K562 (cell line): ENCODE measurements around the gene ERBB4. TPM values are rescaled to one million over a fixed set of nuclear protein-coding genes. Genes with fewer than 3 reads are reported as not detected.

Experiments
- ATAC-seq: fragments of 200-7000 bp; cut with Tn5 transposase; 3 replicates; pipeline ENCODE4 v1.9.1; 2020; ENCODE audit warnings: moderate library complexity
- BruUV-seq: library from RNA; stranded (reverse); fragments of 400-500 nt; replicated peaks from 2 replicates; lab custom pipeline; 2021; lab: Mats Ljungman, UMichigan
- CTCF ChIA-PET: fragments of 300-600 bp; formaldehyde crosslinking; extraction: SDS; loops from one replicate; lab custom pipeline; 2021; ENCODE audit warnings: low intra/inter-chr PET ratio; lab: Yijun Ruan, JAX
- POLR2A ChIA-PET: fragments of 300-600, 350-650 bp; sonication (Branson Sonifier 250); formaldehyde crosslinking; extraction: SDS; loops from one replicate; lab custom pipeline; 2021; ENCODE audit warnings: antibody characterized with exemption, inconsistent platforms; lab: Yijun Ruan, JAX
- DNase-seq, 4 experiments: peaks; one replicate each; pipeline versions ENCODE4 v3.0.0 to v3.0.0-alpha.2; 2011 to 2018; ENCODE audit warnings: low spot score in 3 of 4, mixed read lengths in 3 of 4; ENCODE audit errors: extremely low read depth in 1 of 4
- FAIRE-seq: peaks from 2 replicates; lab custom pipeline; 2011; peaks lifted over from hg19 to GRCh38; lab: Jason Lieb, UNC
- H2AFZ ChIP-seq: 2 replicates; pipeline ENCODE4 v1.6.0; 2011; ENCODE audit warnings: low read depth, low read length, control low read depth, inconsistent platforms
- H3K27ac ChIP-seq: fragments of 200-600 bp; 3 replicates; pipeline ENCODE4 v1.8.0; 2011; ENCODE audit warnings: low read depth, mild to moderate bottlenecking, control low read depth, inconsistent platforms, low read length, moderate library complexity, mixed read lengths; ENCODE audit errors: extremely low read depth
- H3K27me3 ChIP-seq, 2 experiments: fragments of 300-600 bp in 1 of 2; 2 replicates in 1 of 2; 3 replicates in 1 of 2; pipeline versions ENCODE4 v1.6.0 to v1.8.0; 2011; ENCODE audit warnings: inconsistent platforms in 2 of 2, low read length in 2 of 2, mild to moderate bottlenecking in 1 of 2, mixed read lengths in 1 of 2, moderate library complexity in 1 of 2; ENCODE audit not compliant: control insufficient read depth in 2 of 2, insufficient read depth in 2 of 2
- H3K36me3 ChIP-seq: fragments of 300-600 bp; 3 replicates; pipeline ENCODE4 v1.8.0; 2011; ENCODE audit warnings: mild to moderate bottlenecking, low read length, inconsistent platforms; ENCODE audit not compliant: control insufficient read depth, insufficient read depth
- H3K4me1 ChIP-seq, 2 experiments: fragments of 200-600 bp in 1 of 2; replicated peaks in 1 of 2; 2 replicates in 1 of 2; 3 replicates in 1 of 2; pipeline versions ENCODE4 v1.5.1 to v1.8.0; 2011; ENCODE audit warnings: inconsistent platforms in 2 of 2, low read length in 2 of 2, mild to moderate bottlenecking in 1 of 2, mixed read lengths in 1 of 2, moderate library complexity in 1 of 2; ENCODE audit not compliant: control insufficient read depth in 2 of 2, insufficient read depth in 2 of 2
- H3K4me2 ChIP-seq: 2 replicates; pipeline ENCODE4 v1.6.1; 2011; ENCODE audit warnings: low read length, control low read depth, inconsistent platforms, mixed read lengths; ENCODE audit not compliant: insufficient read depth
- H3K4me3 ChIP-seq: fragments of 200-600 bp; sonication (generic), shearing (Covaris generic); 2 replicates; pipeline ENCODE4 v1.5.1; 2016; ENCODE audit warnings: control low read depth, inconsistent platforms
- H3K79me2 ChIP-seq: fragments of 200-600 bp; 3 replicates; pipeline ENCODE4 v1.8.0; 2011; ENCODE audit warnings: low read length, inconsistent platforms; ENCODE audit not compliant: control insufficient read depth, insufficient read depth
- H3K9ac ChIP-seq, 2 experiments: 2 replicates each; pipeline versions ENCODE4 v1.6.0 to v1.6.1; 2011; ENCODE audit warnings: low read depth in 2 of 2, low read length in 2 of 2, control low read depth in 1 of 2, inconsistent platforms in 1 of 2, mild to moderate bottlenecking in 1 of 2, mixed read lengths in 1 of 2; ENCODE audit not compliant: insufficient read depth in 1 of 2
- H3K9me1 ChIP-seq: one replicate; pipeline ENCODE4 v1.6.0; 2011; ENCODE audit warnings: inconsistent platforms, mild to moderate bottlenecking, low read length, moderate library complexity; ENCODE audit not compliant: control insufficient read depth, insufficient read depth
- H3K9me3 ChIP-seq: replicated peaks from 2 replicates; pipeline ENCODE4 v1.5.1; 2011; ENCODE audit warnings: low read depth, low read length, inconsistent platforms; ENCODE audit not compliant: control insufficient read depth, insufficient read depth
- H4K20me1 ChIP-seq: replicated peaks from 2 replicates; pipeline ENCODE4 v1.6.1; 2011; ENCODE audit warnings: low read length, inconsistent platforms, mixed read lengths; ENCODE audit not compliant: control insufficient read depth, insufficient read depth
- BMI1 ChIP-seq: fragments of 150-350 bp; IDR thresholded peaks from 2 replicates; pipeline ENCODE4 v1.6.1; 2014; ENCODE audit warnings: low read length
- BRF2 ChIP-seq: IDR thresholded peaks from 3 replicates; pipeline ENCODE4 v1.6.1; 2011; ENCODE audit warnings: borderline replicate concordance, mild to moderate bottlenecking; ENCODE audit not compliant: insufficient read length, insufficient read depth
- CBFA2T2 ChIP-seq: fragments of 450-650 bp; conservative IDR thresholded peaks from 2 replicates; pipeline ENCODE4 v1.6.1; 2017; ENCODE audit warnings: mild to moderate bottlenecking
- CCNT2 ChIP-seq: IDR thresholded peaks from 2 replicates; pipeline ENCODE4 v1.6.1; 2011; ENCODE audit warnings: borderline replicate concordance, low read depth, mild to moderate bottlenecking, moderate library complexity, mixed read lengths, low read length; ENCODE audit not compliant: insufficient read length; ENCODE audit errors: extremely low read depth
- CREB3L1 ChIP-seq: fragments of 450-650 bp; IDR thresholded peaks from 2 replicates; pipeline ENCODE4 v1.6.1; 2014; ENCODE audit warnings: low read depth, mild to moderate bottlenecking, moderate library complexity, borderline replicate concordance
- DIDO1 ChIP-seq: fragments of 450-650 bp; IDR thresholded peaks from 2 replicates; pipeline ENCODE4 v1.6.1; 2016; ENCODE audit warnings: low read depth, missing biosample characterization, missing genetic modification characterization
- ETV1 ChIP-seq: fragments of 450-650 bp; conservative IDR thresholded peaks from 2 replicates; pipeline ENCODE4 v1.6.1; 2016; ENCODE audit warnings: missing genetic modification characterization, control low read depth, low read depth, missing compliant biosample characterization
- EZH2 ChIP-seq: IDR thresholded peaks from 2 replicates; pipeline ENCODE4 v1.6.1; 2012; ENCODE audit warnings: low read depth, mild to moderate bottlenecking, inconsistent platforms, low read length, borderline replicate concordance
- FOS ChIP-seq: IDR thresholded peaks from 3 replicates; pipeline ENCODE4 v1.6.1; 2011; ENCODE audit not compliant: insufficient read length; ENCODE audit errors: extremely low read depth
- GTF2A2 ChIP-seq: IDR thresholded peaks from 2 replicates; pipeline ENCODE4 v1.6.1; 2016; ENCODE audit warnings: mild to moderate bottlenecking, missing genetic modification characterization, missing compliant biosample characterization
- GTF2E2 ChIP-seq: fragments of 200-800 bp; sonication (Bioruptor generic); IDR thresholded peaks from 2 replicates; pipeline ENCODE4 v1.6.1; 2016; ENCODE audit warnings: missing genetic modification characterization, missing compliant biosample characterization
- MAFF ChIP-seq: IDR thresholded peaks from 2 replicates; pipeline ENCODE4 v1.6.1; 2012; ENCODE audit warnings: low read length, improper control_type of control experiment
- NR1H2 ChIP-seq: sonication (generic); formaldehyde crosslinking; IDR thresholded peaks from 2 replicates; pipeline ENCODE4 v1.4.0; 2020; ENCODE audit warnings: mild to moderate bottlenecking, missing genetic modification reagents
- POLR2A ChIP-seq: fragments of 450-650 bp; conservative IDR thresholded peaks from 2 replicates; pipeline ENCODE4 v1.6.1; 2016
- RFX5 ChIP-seq: IDR thresholded peaks from 2 replicates; pipeline ENCODE4 v1.6.1; 2011; ENCODE audit warnings: low read depth, mild to moderate bottlenecking, improper control_type of control experiment, low read length
- SMARCA5 ChIP-seq: fragments of 450-650 bp; IDR thresholded peaks from 2 replicates; pipeline ENCODE4 v1.6.1; 2016
- SMARCB1 ChIP-seq: IDR thresholded peaks from 2 replicates; pipeline ENCODE4 v1.6.1; 2011; ENCODE audit warnings: improper control_type of control experiment, low read depth; ENCODE audit not compliant: insufficient read length
- THAP12 ChIP-seq: fragments of 250-450 bp; sonication (Bioruptor Pico); IDR thresholded peaks from 2 replicates; pipeline ENCODE4 v1.9.0; 2021; ENCODE audit warnings: mild to moderate bottlenecking, inconsistent platforms
- ZBTB12 ChIP-seq: fragments of 250-450 bp; sonication (Bioruptor Pico); IDR thresholded peaks from 2 replicates; pipeline ENCODE4 v1.4.0; 2020
- ZNF57 ChIP-seq: fragments of 450-650 bp; formaldehyde crosslinking; IDR thresholded peaks from 2 replicates; pipeline ENCODE4 v1.4.0; 2020; ENCODE audit warnings: mild to moderate bottlenecking, moderate library complexity
- WGBS: fragments of 100-300 bp; shearing (Covaris generic); methylation state at CpG from one replicate; pipeline ENCODE4 v1.1.6; 2016; ENCODE audit warnings: low coverage, mixed read lengths; ENCODE audit not compliant: insufficient coverage; ENCODE audit errors: missing lambda C conversion rate; 5-methylcytosine and 5-hydroxymethylcytosine counted together
- in situ Hi-C: fragments of 300-500 bp; cut with MboI; formaldehyde crosslinking; loops from 4 replicates; pipeline ENCODE4 v1.15.0; 2018; ENCODE audit warnings: inconsistent platforms, mixed read lengths
- intact Hi-C: fragments of 100-400 bp; cut with micrococcal nuclease; formaldehyde crosslinking; loops from 2 replicates; pipeline ENCODE4 v1.14.2; 2022
- polyA plus RNA-seq, 8 experiments: library from polyadenylated mRNA; depleted of rRNA in 4 of 8; stranded (reverse) in 5 of 8; unstranded in 3 of 8; fragments of >200 nt; fragmentation: Nextera tagmentation in 2 of 8; fragmentation: Illumina TruSeq in 1 of 8; extraction: Ambion mirVana in 2 of 8; extraction: Trizol in 1 of 8; gene quantifications; 2 replicates each; pipeline versions ENCODE4 v1.2.1 to v1.2.3, GENCODE V29; 2011 to 2014; ENCODE audit warnings: inconsistent platforms in 1 of 8, missing spikeins in 1 of 8
- total RNA-seq, 7 experiments: library from RNA; depleted of rRNA in 6 of 7; stranded (reverse); fragments of >200 nt in 6 of 7; fragmentation: Illumina TruSeq in 2 of 7; extraction: Trizol in 2 of 7; gene quantifications; 2 replicates each; pipeline versions ENCODE4 v1.2.1 to v1.2.3, GENCODE V29; 2011 to 2021; ENCODE audit warnings: low replicate concordance in 1 of 7

Gene ERBB4
- total and polyA plus RNA-seq, 9 of the 15 experiments (the other 6 are each of a cell fraction or from before 2014, with no cell fraction given) = not detected

- H3K4me3 ChIP-seq = no peak overlapping the region
- in situ Hi-C loops (no loop called here), intact Hi-C loops (no loop called here)
- H3K4me1 ChIP-seq = no peaks in the 10 kb centered on the region
- H3K27me3 ChIP-seq = no peaks in the 10 kb centered on the region
- ChIA-PET CTCF (no interaction called here), POLR2A (no interaction called here)
- no TSS peak for BruUV-seq
- H3K9me1 ChIP-seq = no peaks in the 10 kb centered on the region
- no peak overlapping the region for H3K9ac ChIP-seq
- H3K4me2 ChIP-seq = no peak overlapping the region
- H3K27ac ChIP-seq = no peak overlapping the region
- no peaks in the 10 kb centered on the region for H3K9me3 ChIP-seq
- no peaks in the 10 kb centered on the region for H4K20me1 ChIP-seq
- H2AFZ ChIP-seq = no peak overlapping the region
- no peaks in the 10 kb centered on the region for H3K79me2 ChIP-seq
- no peak for DNase-seq
- H3K36me3 ChIP-seq = no peaks in the 10 kb centered on the region
- FAIRE-seq = no peak
- TF ChIP-seq ZNF57 (no peak), GTF2A2 (tag) (no peak), CREB3L1 (no peak), GTF2E2 (tag) (no peak), ZBTB12 (CRISPR knock-in tag) (no peak), DIDO1 (tag) (no peak), ETV1 (tag) (no peak), BRF2 (no peak), POLR2A (no peak), CCNT2 (no peak), RFX5 (no peak), SMARCB1 (no peak), SMARCA5 (no peak), NR1H2 (CRISPR knock-in tag) (no peak), MAFF (no peak), THAP12 (CRISPR knock-in tag) (no peak), CBFA2T2 (no peak), FOS (no peak), BMI1 (no peak), EZH2 (no peak)
- TF ChIP-seq, all 486 proteins: peak for 0
- 0% methylated on average over 1 of the region's 1 CpG for WGBS
- ATAC-seq = no peak
Measured at GRCh38 chr2:212193056-212193455, 345.5 kb downstream of the ERBB4 start.
